ENCODE results near the gene MAP3K19. TPM values are rescaled to one million over a fixed set of nuclear protein-coding genes. Genes with fewer than 3 reads are reported as not detected.
A peak's percentile ranks its signal among the peaks of the same experiment; 100 is the strongest.

Gene MAP3K19
- total RNA-seq, 1 donor: not detected

DNA sequence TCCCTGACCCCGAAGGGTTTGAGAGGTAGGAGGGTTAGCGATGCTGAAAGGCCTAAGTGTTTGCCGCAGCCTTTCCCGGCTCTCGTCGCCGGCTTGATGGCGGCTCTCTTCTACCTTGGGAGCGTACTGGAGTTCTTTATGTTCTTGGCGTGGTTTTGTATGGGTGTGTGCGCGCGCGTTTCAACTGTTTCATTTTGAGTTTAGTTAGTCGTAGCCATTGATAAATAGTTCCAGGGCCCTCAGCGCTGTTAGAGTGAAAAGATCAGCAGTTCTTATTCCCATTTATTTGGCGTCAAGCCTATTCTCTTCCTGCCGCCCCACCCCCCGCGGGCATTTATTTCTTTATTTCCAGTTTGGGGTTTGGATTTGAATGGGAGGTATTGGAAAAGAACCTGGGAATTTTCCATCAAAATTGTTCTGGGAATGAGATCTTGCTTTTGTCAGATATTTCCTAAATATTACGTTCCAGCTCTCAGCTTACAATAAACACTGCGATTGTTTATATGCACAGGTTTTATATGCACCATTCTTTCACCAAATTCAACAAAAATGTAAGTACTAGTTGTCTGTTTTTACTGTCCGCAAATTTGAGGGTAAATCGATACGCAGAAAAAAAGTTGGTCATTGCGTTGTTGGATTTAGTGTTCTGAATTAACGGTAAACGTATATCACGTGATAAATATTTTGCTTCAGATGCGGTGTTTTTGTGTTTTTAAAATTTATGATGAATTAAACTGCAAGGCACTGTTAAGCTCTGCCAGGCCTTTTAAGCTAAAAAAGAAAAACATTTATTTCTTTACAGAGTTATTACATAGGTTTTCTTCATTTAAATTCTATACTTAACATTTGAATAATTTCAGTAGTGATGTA, 127.7 kb downstream of the MAP3K19 start:
- peak; percentile 26 for DNase-seq (ENCODE audit: low read depth)
- H3K4me3 ChIP-seq (ENCODE audit: low read depth, low read length): peak overlapping the region; percentile 91
- TF ChIP-seq, protein P1, sequence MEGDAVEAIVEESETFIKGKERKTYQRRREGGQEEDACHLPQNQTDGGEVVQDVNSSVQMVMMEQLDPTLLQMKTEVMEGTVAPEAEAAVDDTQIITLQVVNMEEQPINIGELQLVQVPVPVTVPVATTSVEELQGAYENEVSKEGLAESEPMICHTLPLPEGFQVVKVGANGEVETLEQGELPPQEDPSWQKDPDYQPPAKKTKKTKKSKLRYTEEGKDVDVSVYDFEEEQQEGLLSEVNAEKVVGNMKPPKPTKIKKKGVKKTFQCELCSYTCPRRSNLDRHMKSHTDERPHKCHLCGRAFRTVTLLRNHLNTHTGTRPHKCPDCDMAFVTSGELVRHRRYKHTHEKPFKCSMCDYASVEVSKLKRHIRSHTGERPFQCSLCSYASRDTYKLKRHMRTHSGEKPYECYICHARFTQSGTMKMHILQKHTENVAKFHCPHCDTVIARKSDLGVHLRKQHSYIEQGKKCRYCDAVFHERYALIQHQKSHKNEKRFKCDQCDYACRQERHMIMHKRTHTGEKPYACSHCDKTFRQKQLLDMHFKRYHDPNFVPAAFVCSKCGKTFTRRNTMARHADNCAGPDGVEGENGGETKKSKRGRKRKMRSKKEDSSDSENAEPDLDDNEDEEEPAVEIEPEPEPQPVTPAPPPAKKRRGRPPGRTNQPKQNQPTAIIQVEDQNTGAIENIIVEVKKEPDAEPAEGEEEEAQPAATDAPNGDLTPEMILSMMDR (IDR thresholded peaks at IDR 0.05; ENCODE audit: insufficient read depth, low read length): no peak

DNA sequence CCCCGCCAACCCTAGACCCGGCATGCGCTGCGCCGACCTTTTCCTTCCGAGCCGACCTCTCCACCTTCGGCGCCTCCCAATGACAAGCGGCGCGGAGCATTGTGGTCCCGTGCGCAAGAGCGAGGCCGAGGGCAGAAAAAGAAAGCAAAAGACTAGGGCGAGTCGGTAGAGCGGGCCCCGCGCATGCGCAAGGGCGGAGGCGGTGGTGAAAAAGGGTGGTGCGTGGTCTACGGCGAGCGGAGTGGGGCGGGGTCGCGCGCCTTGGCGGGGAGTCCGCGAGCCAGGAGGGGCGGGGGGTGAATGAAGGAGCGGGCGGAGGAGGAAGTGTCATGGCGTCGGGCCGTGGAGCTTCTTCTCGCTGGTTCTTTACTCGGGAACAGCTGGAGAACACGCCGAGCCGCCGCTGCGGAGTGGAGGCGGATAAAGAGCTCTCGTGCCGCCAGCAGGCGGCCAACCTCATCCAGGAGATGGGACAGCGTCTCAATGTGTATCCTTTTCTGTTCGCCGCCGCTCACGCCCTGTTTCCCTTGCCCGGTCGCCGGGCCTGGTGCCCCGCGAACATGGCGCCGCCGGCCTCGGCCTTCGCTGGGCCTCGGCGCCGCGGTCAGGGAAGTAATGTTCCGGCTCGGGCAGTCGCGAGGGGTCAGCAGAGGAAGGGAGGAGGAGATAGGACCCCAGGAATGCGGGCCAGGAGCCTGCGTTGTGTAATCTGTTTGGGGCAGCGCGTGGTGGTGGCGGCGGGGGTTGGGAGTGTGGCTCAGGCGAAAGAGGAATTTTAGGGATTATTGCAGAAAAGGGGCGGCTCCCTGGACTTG, 128.5 kb downstream of the MAP3K19 start, which contains the start of gene CCNT2:
CCNT2 (plus strand) TSS at position 297 of the 815 bp plus-strand sequence; CDS start at position 330, 33 bp downstream.
- TF ChIP-seq, protein P1 (IDR thresholded peaks at IDR 0.05; ENCODE audit: insufficient read depth, low read length): no peak
- H3K4me3 ChIP-seq (ENCODE audit: low read depth, low read length): peak within 1 kb of the TSS; percentile 91
- peak; percentile 99 for DNase-seq (ENCODE audit: low read depth)

DNA sequence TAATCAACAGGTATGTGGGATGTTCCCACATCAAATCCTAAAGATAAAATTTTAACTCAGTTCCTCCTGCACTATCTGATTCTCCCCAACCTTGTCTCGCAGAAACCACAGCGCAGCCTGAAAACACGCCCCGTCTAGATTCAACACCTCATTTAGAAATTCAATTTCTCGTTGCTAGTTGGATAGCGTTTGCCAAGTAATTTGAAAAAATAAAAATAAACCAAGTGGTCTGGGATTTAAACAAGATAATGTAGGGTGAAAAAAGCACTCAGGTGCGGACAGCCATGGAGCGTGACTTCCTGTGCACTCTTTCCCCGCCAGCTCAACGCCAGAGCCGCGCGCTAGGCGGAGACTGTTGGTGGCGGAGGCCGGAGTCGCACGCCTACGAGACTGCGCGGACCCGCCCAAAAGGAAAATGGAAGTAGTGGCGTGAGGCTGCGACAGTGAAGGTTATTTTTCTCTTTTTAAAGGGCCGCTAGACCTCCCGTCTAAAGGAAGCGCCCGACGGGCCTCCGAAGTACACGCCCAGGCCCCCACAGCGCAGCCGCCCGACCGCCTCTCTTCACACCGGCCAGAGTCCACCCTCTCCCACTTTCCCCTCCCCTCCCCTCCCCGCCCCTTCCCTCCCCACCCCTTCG, 129.2 kb downstream of the MAP3K19 start:
- no peak for DNase-seq (ENCODE audit: low read depth)
- TF ChIP-seq, protein P1 (IDR thresholded peaks at IDR 0.05; ENCODE audit: insufficient read depth, low read length): peak; percentile 51
- peak overlapping the region; percentile 91 for H3K4me3 ChIP-seq (ENCODE audit: low read depth, low read length)

DNA sequence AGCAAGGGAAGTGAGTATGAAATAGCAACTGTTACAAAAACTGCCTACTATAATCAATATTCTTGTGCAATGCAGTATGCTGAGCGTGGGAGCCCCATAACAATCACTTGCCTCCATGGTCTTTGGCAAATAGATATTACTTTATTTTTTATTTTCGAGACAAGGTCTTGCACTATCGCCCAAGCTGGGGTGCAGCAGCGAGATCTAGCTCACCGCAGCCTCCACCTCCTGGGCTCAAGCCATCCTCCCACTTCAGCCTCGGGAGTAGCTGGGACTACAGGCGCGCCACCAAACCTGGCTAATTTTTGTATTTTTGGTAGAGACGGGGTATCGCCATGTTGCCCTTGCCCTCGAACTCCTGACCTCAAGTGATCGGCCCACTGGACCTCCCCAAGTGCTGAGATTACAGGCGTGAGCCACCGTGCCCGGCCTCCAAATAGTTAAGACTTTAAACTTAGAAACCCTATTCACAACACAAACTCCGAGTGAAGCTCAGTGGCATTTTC, 129.8 kb downstream of the MAP3K19 start:
- TF ChIP-seq, protein P1 (IDR thresholded peaks at IDR 0.05; ENCODE audit: insufficient read depth, low read length): peak; percentile 58
- peak overlapping the region; percentile 91 for H3K4me3 ChIP-seq (ENCODE audit: low read depth, low read length)
- DNase-seq (ENCODE audit: low read depth): peak; percentile 52

Other genes with a start within 250 kb of the MAP3K19 start
- gene ACMSD, start 208.8 kb downstream of the MAP3K19 start, total RNA-seq (ENCODE audit: low replicate concordance): not detected in 2 replicates
- gene CCNT2, start 128.6 kb downstream of the MAP3K19 start, total RNA-seq (ENCODE audit: low replicate concordance): 18.1 and 25.8 TPM in 2 replicates
- 80.0 and 148 TPM in 2 replicates for gene RAB3GAP1, start 4.8 kb upstream of the MAP3K19 start, total RNA-seq (ENCODE audit: low replicate concordance)

All from fibroblast of the aortic adventitia (primary cell).